Measurements from ENCODE around the gene IZUMO1. TPM values are rescaled to one million over a fixed set of nuclear protein-coding genes. Genes with fewer than 3 reads are reported as not detected.

IZUMO1 gene
- total and polyA plus RNA-seq, 4 experiments from 2014 or later, result not detected

DNA sequence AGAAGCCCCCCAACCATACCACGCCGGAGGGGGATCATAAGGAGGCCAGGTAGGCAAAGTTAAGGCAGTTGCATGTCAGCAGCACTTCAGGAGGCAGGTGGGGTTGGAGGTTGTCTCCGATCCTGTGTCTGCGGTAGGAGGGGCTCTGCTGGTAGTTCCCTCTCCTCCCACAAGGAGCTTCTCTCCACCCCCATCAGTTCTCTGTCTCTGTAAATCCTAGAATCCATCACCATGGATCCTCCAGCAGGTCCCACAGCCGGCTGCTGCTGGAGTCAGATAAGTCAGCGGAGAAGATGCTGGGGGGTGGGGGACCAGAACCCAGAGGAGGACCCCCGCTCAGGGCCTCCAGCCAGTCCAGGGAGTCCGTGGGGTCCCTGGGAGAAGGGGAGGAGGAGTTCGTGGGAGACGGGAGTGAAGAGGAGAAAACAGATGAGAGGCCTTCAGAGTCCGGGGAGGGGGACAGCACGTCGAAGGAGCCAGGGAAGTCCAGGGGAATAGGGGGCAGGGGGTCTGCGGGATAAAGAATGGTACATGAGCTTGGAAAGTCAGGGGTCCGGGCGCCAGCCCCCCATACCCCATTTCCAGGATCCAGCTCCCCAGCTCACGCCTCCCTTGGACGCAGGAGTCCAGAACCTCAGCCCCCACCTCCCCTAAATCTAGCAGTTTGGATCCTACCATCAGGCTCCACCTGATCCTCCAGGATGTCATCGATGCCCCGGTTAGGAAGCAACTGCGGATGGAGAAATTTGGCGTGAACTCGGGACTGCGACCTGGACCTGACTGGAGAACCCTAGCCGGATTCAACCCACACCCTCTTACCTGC is 33.5 kb downstream of the IZUMO1 start:
- Mint-ChIP-seq H3K9me3 (no peaks in the 10 kb centered on the region), H3K36me3 (peaks cover 0 to 5% of the 10 kb centered on the region in 2 donors), H3K4me1 (peaks cover 4 to 34% (median 16%) of the 10 kb centered on the region in 4 donors), H3K4me3 (peak overlapping the region; percentile 80 to 94 (median 90)), H3K27me3 (no peaks in the 10 kb centered on the region), H3K27ac (peak overlapping the region; percentile 57 to 95 (median 74))
- ChIA-PET POLR2A (ENCODE audit: partially characterized antibody) (interaction anchor here (0.9 to 3.0 kb wide), 12 partner anchors 12 to 280 kb away, joined by 3 to 17 read pairs (median 4); partner anchors contain the start of genes CA11, DBP, FUT2 and GYS1), CTCF (ENCODE audit: partially characterized antibody) (interaction anchor here (1.0 to 1.6 kb wide), 4 partner anchors 8 to 39 kb away, joined by 3 to 5 read pairs (median 4); no protein-coding TSS in a partner anchor)
- peaks cover 24% of the 10 kb centered on the region for H3K4me1 ChIP-seq (ENCODE audit: insufficient read depth, low read length)
- no peaks in the 10 kb centered on the region for H3K27me3 ChIP-seq (ENCODE audit: insufficient read depth, low read length)
- no peaks in the 10 kb centered on the region for H3K36me3 ChIP-seq (ENCODE audit: insufficient read depth, low read length)
- H3K27ac ChIP-seq (ENCODE audit: low read depth, low read length), result peak overlapping the region; percentile 70
- peak overlapping the region; percentile 63 to 73 for H3K4me3 ChIP-seq (ENCODE audit: low read length in 2 of 2)
- no peak for DNase-seq
- intact Hi-C loops (cut with micrococcal nuclease), result loop anchor here (5.0 kb wide), 1 partner anchor 96 kb away; the partner anchor contains the start of genes FAM83E, RPL18 and SPHK2
- no peaks in the 10 kb centered on the region for H3K9me3 ChIP-seq (ENCODE audit: control insufficient read depth in 1 of 2, low read length in 2 of 2)

DNA sequence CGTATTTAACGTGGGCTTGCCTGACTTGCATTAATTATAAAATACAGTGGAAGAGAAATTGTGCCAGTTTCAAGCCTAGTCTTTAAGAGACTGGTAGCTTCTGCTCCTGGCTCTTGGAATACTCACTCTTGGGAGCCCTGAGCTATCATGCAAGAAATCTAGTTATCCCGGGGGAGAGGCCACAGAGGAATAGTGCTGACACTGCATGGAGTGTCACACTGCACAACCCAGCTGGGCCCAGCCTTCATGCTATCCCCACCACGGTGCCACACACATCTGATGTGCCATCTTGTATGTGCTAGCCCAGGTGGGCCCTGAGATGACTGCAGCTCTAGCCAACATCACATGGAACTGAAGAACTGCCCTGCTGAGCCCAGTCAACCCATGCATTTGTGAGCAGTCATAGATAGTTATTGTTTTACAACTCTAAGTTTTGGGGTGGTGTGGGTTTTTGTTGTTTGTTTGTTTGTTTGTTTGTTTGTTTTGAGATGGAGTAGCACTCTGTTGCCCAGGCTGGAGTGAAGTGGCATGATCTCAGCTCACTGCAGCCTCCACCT is 35.5 kb downstream of the IZUMO1 start:
- peaks cover 4 to 34% (median 16%) of the 10 kb centered on the region in 4 donors for H3K4me1 Mint-ChIP-seq
- intact Hi-C loops (cut with micrococcal nuclease), result loop anchor here (5.0 kb wide), 1 partner anchor 94 kb away; the partner anchor contains the start of genes FAM83E, RPL18 and SPHK2
- peak overlapping the region in 3 of 8 donors; percentile 30 to 73 (median 38) for H3K4me3 Mint-ChIP-seq

DNA sequence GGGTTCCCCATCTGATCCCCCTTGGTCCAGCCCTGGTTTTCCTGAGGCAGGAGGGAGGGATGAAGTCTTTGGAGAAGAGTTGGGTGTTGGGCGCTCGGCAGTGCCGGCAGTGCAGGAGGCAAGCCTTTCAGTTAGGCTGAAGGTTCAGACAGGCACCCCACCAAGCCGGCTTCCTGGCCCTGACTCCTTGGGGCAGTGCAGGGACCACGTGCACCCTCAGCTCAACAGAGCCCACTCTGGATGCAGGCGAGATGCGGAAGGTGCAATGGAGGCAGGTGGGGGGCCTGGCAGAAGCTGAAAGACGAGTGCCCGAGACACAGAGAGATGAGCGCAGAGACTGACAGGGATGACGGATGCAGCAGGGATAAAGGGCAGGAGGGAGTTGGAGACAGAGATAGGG is 38.2 kb downstream of the IZUMO1 start:
- no peaks in the 10 kb centered on the region for H3K9me3 ChIP-seq (ENCODE audit: control insufficient read depth in 1 of 2, low read length in 2 of 2)
- peaks cover 21 to 25% of the 10 kb centered on the region in 2 donors for H3K36me3 Mint-ChIP-seq
- intact Hi-C loops (cut with micrococcal nuclease), result no loop called here
- no peak for DNase-seq
- H3K4me1 Mint-ChIP-seq, result peaks cover 0 to 14% (median 7%) of the 10 kb centered on the region in 4 donors
- POLR2A ChIA-PET (ENCODE audit: partially characterized antibody), result no interaction called here
- no peaks in the 10 kb centered on the region for H3K9me3 Mint-ChIP-seq
- H3K36me3 ChIP-seq (ENCODE audit: insufficient read depth, low read length), result no peaks in the 10 kb centered on the region
- H3K27me3 ChIP-seq (ENCODE audit: insufficient read depth, low read length), result no peaks in the 10 kb centered on the region
- no peaks in the 10 kb centered on the region for H3K27me3 Mint-ChIP-seq
- no peak overlapping the region for H3K27ac Mint-ChIP-seq
- H3K4me3 Mint-ChIP-seq, result no peak overlapping the region
- H3K4me3 ChIP-seq (ENCODE audit: low read length in 2 of 2), result no peak overlapping the region
- peaks cover 10% of the 10 kb centered on the region for H3K4me1 ChIP-seq (ENCODE audit: insufficient read depth, low read length)
- no peak overlapping the region for H3K27ac ChIP-seq (ENCODE audit: low read depth, low read length)
- CTCF ChIA-PET (ENCODE audit: partially characterized antibody), result no interaction called here

More for the DNA sequence above, 35.5 kb downstream of the IZUMO1 start:
- Histone ChIP-seq H3K9me3 (ENCODE audit: control insufficient read depth in 1 of 2, low read length in 2 of 2) (no peaks in the 10 kb centered on the region), H3K36me3 (ENCODE audit: insufficient read depth, low read length) (no peaks in the 10 kb centered on the region), H3K4me1 (ENCODE audit: insufficient read depth, low read length) (peaks cover 24% of the 10 kb centered on the region), H3K27ac (ENCODE audit: low read depth, low read length) (no peak overlapping the region), H3K27me3 (ENCODE audit: insufficient read depth, low read length) (no peaks in the 10 kb centered on the region), H3K4me3 (ENCODE audit: low read length in 2 of 2) (no peak overlapping the region)
- peaks cover 5 to 11% of the 10 kb centered on the region in 2 donors for H3K36me3 Mint-ChIP-seq
- ChIA-PET CTCF (ENCODE audit: partially characterized antibody) (interaction anchor here (1.6 kb wide), 1 partner anchor 10 kb away, joined by 4 read pairs; no protein-coding TSS in a partner anchor), POLR2A (ENCODE audit: partially characterized antibody) (interaction anchor here (0.8 to 1.8 kb wide), 2 partner anchors 9 to 28 kb away, joined by 3 to 6 read pairs; no protein-coding TSS in a partner anchor)
- no peaks in the 10 kb centered on the region for H3K9me3 Mint-ChIP-seq
- no peak for DNase-seq
- H3K27ac Mint-ChIP-seq, result peak overlapping the region in 1 of 7 donors; percentile 75
- no peaks in the 10 kb centered on the region for H3K27me3 Mint-ChIP-seq

DNA sequence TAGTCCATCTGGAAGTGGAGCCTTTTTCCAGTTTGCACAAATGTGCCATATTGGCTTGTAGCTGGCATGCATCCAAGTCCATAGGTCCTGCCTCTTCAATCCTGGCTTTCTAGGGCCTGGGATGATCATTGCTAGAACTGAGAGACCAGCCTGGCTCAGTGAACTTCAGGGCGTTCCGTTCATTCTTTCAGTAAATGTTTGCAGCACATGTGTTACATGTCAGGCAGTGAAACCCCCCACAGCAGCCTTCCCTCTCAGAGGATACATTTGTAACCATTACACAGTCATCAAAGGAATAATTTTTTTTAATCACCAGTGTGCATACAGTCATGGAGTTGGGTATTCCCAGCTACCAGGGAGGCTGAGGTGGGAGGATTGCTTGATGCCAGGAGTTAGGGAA is 41.3 kb downstream of the IZUMO1 start:
- no peak overlapping the region for H3K27ac ChIP-seq (ENCODE audit: low read depth, low read length)
- H3K4me1 Mint-ChIP-seq, result peaks cover 2 to 7% (median 4%) of the 10 kb centered on the region in 4 donors
- POLR2A ChIA-PET (ENCODE audit: partially characterized antibody), result no interaction called here

DNA sequence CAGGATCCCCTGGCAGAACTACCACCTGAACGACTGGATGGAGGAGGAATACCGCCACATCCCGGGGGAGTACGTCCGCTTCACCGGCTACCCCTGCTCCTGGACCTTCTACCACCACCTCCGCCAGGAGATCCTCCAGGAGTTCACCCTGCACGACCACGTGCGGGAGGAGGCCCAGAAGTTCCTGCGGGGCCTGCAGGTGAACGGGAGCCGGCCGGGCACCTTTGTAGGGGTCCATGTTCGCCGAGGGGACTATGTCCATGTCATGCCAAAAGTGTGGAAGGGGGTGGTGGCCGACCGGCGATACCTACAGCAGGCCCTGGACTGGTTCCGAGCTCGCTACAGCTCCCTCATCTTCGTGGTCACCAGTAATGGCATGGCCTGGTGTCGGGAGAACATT is 43.4 kb downstream of the IZUMO1 start:
- Mint-ChIP-seq H3K36me3 (peaks cover 30 to 42% of the 10 kb centered on the region in 2 donors), H3K27me3 (no peaks in the 10 kb centered on the region), H3K27ac (no peak overlapping the region), H3K4me1 (peaks cover 0 to 3% (median 1%) of the 10 kb centered on the region in 4 donors), H3K4me3 (no peak overlapping the region), H3K9me3 (peaks cover 0 to 2% (median 0%) of the 10 kb centered on the region in 8 donors)
- CTCF ChIA-PET (ENCODE audit: partially characterized antibody), result no interaction called here
- Histone ChIP-seq H3K27me3 (ENCODE audit: insufficient read depth, low read length) (no peaks in the 10 kb centered on the region), H3K9me3 (ENCODE audit: control insufficient read depth in 1 of 2, low read length in 2 of 2) (no peaks in the 10 kb centered on the region), H3K4me3 (ENCODE audit: low read length in 2 of 2) (no peak overlapping the region), H3K36me3 (ENCODE audit: insufficient read depth, low read length) (no peaks in the 10 kb centered on the region), H3K4me1 (ENCODE audit: insufficient read depth, low read length) (no peaks in the 10 kb centered on the region), H3K27ac (ENCODE audit: low read depth, low read length) (no peak overlapping the region)
- POLR2A ChIA-PET (ENCODE audit: partially characterized antibody), result no interaction called here
- no peak for DNase-seq
- intact Hi-C loops (cut with micrococcal nuclease), result no loop called here

More for the DNA sequence above, 41.3 kb downstream of the IZUMO1 start:
- Histone ChIP-seq H3K27me3 (ENCODE audit: insufficient read depth, low read length) (no peaks in the 10 kb centered on the region), H3K36me3 (ENCODE audit: insufficient read depth, low read length) (no peaks in the 10 kb centered on the region), H3K4me3 (ENCODE audit: low read length in 2 of 2) (no peak overlapping the region), H3K9me3 (ENCODE audit: control insufficient read depth in 1 of 2, low read length in 2 of 2) (no peaks in the 10 kb centered on the region), H3K4me1 (ENCODE audit: insufficient read depth, low read length) (no peaks in the 10 kb centered on the region)
- intact Hi-C loops (cut with micrococcal nuclease), result no loop called here
- H3K36me3 Mint-ChIP-seq, result peaks cover 31 to 39% of the 10 kb centered on the region in 2 donors
- no peak overlapping the region for H3K4me3 Mint-ChIP-seq
- DNase-seq, result no peak
- peaks cover 0 to 2% (median 0%) of the 10 kb centered on the region in 8 donors for H3K9me3 Mint-ChIP-seq
- no peaks in the 10 kb centered on the region for H3K27me3 Mint-ChIP-seq
- CTCF ChIA-PET (ENCODE audit: partially characterized antibody), result no interaction called here
- peak overlapping the region in 1 of 7 donors; percentile 53 for H3K27ac Mint-ChIP-seq

DNA sequence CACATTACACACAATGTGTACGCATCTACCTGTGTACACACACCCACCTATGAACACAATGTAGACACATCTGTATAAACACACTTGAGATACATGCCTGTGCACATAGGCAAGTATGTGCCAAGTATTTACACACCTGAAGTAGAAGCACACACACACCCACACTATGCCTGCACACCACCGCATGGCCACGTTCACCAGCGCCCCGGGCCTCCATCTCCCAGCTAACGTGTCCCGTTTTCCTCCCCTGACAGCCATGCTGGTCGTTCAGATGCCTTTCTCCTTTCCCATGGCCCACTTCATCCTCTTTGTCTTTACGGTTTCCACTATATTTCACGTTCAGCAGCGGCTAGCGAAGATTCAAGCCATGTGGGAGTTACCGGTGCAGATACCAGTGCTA is 44.0 kb downstream of the IZUMO1 start:
- intact Hi-C loops (cut with micrococcal nuclease), result no loop called here
- Mint-ChIP-seq H3K27me3 (peaks cover 0 to 4% of the 10 kb centered on the region in 2 donors), H3K4me1 (peaks cover 0 to 3% (median 1%) of the 10 kb centered on the region in 4 donors), H3K27ac (no peak overlapping the region), H3K4me3 (no peak overlapping the region), H3K9me3 (peaks cover 0 to 2% (median 0%) of the 10 kb centered on the region in 8 donors), H3K36me3 (peaks cover 30 to 42% of the 10 kb centered on the region in 2 donors)
- Histone ChIP-seq H3K9me3 (ENCODE audit: control insufficient read depth in 1 of 2, low read length in 2 of 2) (no peaks in the 10 kb centered on the region), H3K27me3 (ENCODE audit: insufficient read depth, low read length) (no peaks in the 10 kb centered on the region), H3K4me1 (ENCODE audit: insufficient read depth, low read length) (no peaks in the 10 kb centered on the region), H3K27ac (ENCODE audit: low read depth, low read length) (no peak overlapping the region), H3K4me3 (ENCODE audit: low read length in 2 of 2) (no peak overlapping the region), H3K36me3 (ENCODE audit: insufficient read depth, low read length) (no peaks in the 10 kb centered on the region)
- ChIA-PET POLR2A (ENCODE audit: partially characterized antibody) (no interaction called here), CTCF (ENCODE audit: partially characterized antibody) (no interaction called here)
- DNase-seq, result no peak

DNA sequence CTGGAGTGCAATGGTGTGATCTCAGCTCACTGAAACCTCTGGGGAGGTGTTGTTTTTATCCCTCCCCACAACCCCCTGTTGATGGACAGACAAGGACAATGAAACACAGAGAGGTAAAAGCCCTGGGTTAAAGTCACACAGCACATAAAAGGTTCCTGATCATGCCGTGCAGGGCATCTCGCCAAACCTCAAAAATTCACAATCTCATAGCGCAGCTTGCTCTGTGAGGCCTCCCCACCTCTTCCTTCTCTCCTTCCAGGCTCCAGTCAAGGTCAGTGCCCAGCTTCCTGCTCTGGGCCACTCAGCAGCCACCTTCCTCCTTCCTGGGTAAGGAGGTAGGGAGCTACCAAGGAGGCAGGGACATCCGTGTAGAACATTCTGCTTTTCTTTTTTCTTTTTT is 48.7 kb downstream of the IZUMO1 start:
- no peaks in the 10 kb centered on the region for H3K9me3 ChIP-seq (ENCODE audit: control insufficient read depth in 1 of 2, low read length in 2 of 2)
- peaks cover 7% of the 10 kb centered on the region for H3K4me1 ChIP-seq (ENCODE audit: insufficient read depth, low read length)
- H3K4me3 ChIP-seq (ENCODE audit: low read length in 2 of 2), result no peak overlapping the region
- Mint-ChIP-seq H3K4me3 (no peak overlapping the region), H3K27ac (no peak overlapping the region), H3K9me3 (peaks cover 0 to 2% (median 0%) of the 10 kb centered on the region in 8 donors), H3K36me3 (peaks cover 12 to 16% of the 10 kb centered on the region in 2 donors), H3K4me1 (peaks cover 3 to 17% (median 7%) of the 10 kb centered on the region in 4 donors), H3K27me3 (peaks cover 0 to 8% of the 10 kb centered on the region in 2 donors)
- POLR2A ChIA-PET (ENCODE audit: partially characterized antibody), result no interaction called here
- intact Hi-C loops (cut with micrococcal nuclease), result no loop called here
- peaks cover 7% of the 10 kb centered on the region for H3K27me3 ChIP-seq (ENCODE audit: insufficient read depth, low read length)
- DNase-seq, result no peak
- H3K27ac ChIP-seq (ENCODE audit: low read depth, low read length), result no peak overlapping the region
- CTCF ChIA-PET (ENCODE audit: partially characterized antibody), result no interaction called here
- H3K36me3 ChIP-seq (ENCODE audit: insufficient read depth, low read length), result no peaks in the 10 kb centered on the region

Data from CD4-positive, alpha-beta memory T cell (primary cell).